Measurements from ENCODE around the gene NSMCE4A. TPM values are rescaled to one million over a fixed set of nuclear protein-coding genes. Genes with fewer than 3 reads are reported as not detected.

The NSMCE4A gene
- total and polyA plus RNA-seq, 9 of the 15 experiments (the other 6 are each of a cell fraction or from before 2014, with no cell fraction given): 8.4 to 88.5 (median 46.4) TPM

- no peak for TF ChIP-seq TSHZ1 (CRISPR knock-in tag; IDR thresholded peaks at IDR 0.05)
- peak; percentile 59 for TF ChIP-seq RBBP5 (IDR thresholded peaks at IDR 0.05; ENCODE audit: borderline replicate concordance, insufficient read depth, low read length, poor library complexity, severe bottlenecking)
- peak; percentile 62 for TF ChIP-seq PHF20 (IDR thresholded peaks at IDR 0.05; ENCODE audit: partially characterized antibody)
- TF ChIP-seq OTX1 (CRISPR knock-in tag; IDR thresholded peaks at IDR 0.05): no peak
- 0 out of 4 replicates have a peak, but pooled peaks of 1 of the 2 experiments have one; percentile 19 for TF ChIP-seq BCLAF1 (IDR thresholded peaks at IDR 0.05; ENCODE audit: borderline replicate concordance in 1 of 2, control insufficient read depth in 1 of 2, low read depth in 2 of 2, low read length in 1 of 2)
- TF ChIP-seq MEF2D (tag; conservative IDR thresholded peaks at IDR 0.05; ENCODE audit: low read depth): no peak
- TF ChIP-seq TRIM28 (IDR thresholded peaks at IDR 0.05): no peak
- peak; percentile 25; the same call in 1 of the 2 replicates for TF ChIP-seq TFAP4 (CRISPR knock-in tag; IDR thresholded peaks at IDR 0.05; ENCODE audit: borderline replicate concordance)
- no peak for TF ChIP-seq SMAD1 (IDR thresholded peaks at IDR 0.05; ENCODE audit: low read depth, low read length, partially characterized antibody)
- TF ChIP-seq, protein P1, sequence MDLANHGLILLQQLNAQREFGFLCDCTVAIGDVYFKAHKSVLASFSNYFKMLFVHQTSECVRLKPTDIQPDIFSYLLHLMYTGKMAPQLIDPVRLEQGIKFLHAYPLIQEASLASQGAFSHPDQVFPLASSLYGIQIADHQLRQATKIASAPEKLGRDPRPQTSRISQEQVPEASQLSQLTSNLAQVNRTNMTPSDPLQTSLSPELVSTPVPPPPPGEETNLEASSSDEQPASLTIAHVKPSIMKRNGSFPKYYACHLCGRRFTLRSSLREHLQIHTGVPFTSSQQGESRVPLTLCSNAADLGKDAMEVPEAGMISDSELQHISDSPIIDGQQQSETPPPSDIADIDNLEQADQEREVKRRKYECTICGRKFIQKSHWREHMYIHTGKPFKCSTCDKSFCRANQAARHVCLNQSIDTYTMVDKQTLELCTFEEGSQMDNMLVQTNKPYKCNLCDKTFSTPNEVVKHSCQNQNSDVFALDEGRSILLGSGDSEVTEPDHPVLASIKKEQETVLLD (IDR thresholded peaks at IDR 0.05): no peak
- TF ChIP-seq HMG20B (CRISPR knock-in tag; IDR thresholded peaks at IDR 0.05): no peak
- no peak for TF ChIP-seq CCAR2 (IDR thresholded peaks at IDR 0.05; ENCODE audit: low read depth, low read length)
- TF ChIP-seq U2AF1 (optimal IDR thresholded peaks at IDR 0.05; ENCODE audit: low read depth, low read length): no peak
Measured at GRCh38 chr10:121927841-121928527, 47.0 kb downstream of the NSMCE4A start, which contains the start of gene ATE1 (continued).

All from K562 (cell line).